Dedifferentiated amniotic fluid mesenchymal stem cell (primary cell): ENCODE measurements around the gene SLC20A1.

Source experiments
- DNase-seq: peaks from one replicate; pipeline ENCODE4 v3.0.0-alpha.2; 2016; ENCODE audit errors: extremely low spot score

Gene SLC20A1

DNA sequence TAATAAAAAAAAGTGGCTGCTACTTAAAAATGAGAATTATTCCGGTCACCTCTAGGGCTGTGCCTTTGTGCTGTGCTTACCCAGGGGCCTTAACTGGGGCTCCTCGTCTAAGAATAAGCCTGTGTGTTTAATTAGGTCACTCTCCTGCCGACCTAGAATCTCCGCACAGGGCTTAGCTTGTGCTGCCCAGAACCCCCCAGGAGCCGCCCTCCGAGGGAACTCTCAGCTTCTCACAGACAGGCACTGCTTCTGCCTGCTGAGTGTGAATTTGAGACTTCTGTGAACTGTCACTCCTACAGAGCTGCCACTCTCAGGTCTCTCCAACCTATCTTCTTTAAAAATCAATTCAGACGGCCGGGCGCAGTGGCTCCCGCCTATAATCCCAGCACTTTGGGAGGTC, 63.2 kb downstream of the SLC20A1 start:
- no peak for DNase-seq

- no peak for DNase-seq
These were observed 64.0 kb downstream of the SLC20A1 start for GRCh38 chr2:112709703-112710102.

GRCh38 chr2:112710956-112711750, 65.4 kb downstream of the SLC20A1 start:
- no peak for DNase-seq

GRCh38 chr2:112712465-112712864, 66.7 kb downstream of the SLC20A1 start:
- no peak for DNase-seq

GRCh38 chr2:112712903-112713584, 67.3 kb downstream of the SLC20A1 start:
- DNase-seq = no peak
